Stimulated activated CD8-positive, alpha-beta memory T cell treated with anti-CD3 and anti-CD28 coated beads, Interleukin-12 subunit alpha, Interleukin-12 subunit beta, amount 100 ng/mL, for 1 hour (primary cell): ENCODE results near the gene SRL.
"Not testable (repeated sequence)": the region's sequence is repeated elsewhere in the genome, so short reads cannot be mapped to it uniquely, and the experiment has no call there.

Source experiments
- DNase-seq: peaks from one replicate; pipeline ENCODE4 v3.0.0-alpha.2; 2020; ENCODE audit warnings: low read depth

Gene SRL

GRCh38 chr16:4260360-4260759, 18.5 kb upstream of the SRL start:
- no peak for DNase-seq

- no peak for DNase-seq
Measured at GRCh38 chr16:4257646-4258556, 16.0 kb upstream of the SRL start.

- peak; percentile 99 for DNase-seq
Measured at GRCh38 chr16:4253394-4254150, 11.7 kb upstream of the SRL start.

- not testable (repeated sequence) for DNase-seq
Measured at GRCh38 chr16:4253012-4253393, 11.1 kb upstream of the SRL start.

- DNase-seq, result no peak
Measured at GRCh38 chr16:4249530-4250308, 7.8 kb upstream of the SRL start.

GRCh38 chr16:4247460-4247784, 5.5 kb upstream of the SRL start:
- DNase-seq, result no peak

- no peak for DNase-seq
Measured at GRCh38 chr16:4246777-4247459, 5.0 kb upstream of the SRL start.

- no peak for DNase-seq
Measured at GRCh38 chr16:4245077-4245791, 3.4 kb upstream of the SRL start.

- DNase-seq, result no peak
Measured at GRCh38 chr16:4244254-4245076, 2.6 kb upstream of the SRL start.

GRCh38 chr16:4241258-4241927, 487 bp downstream of the SRL start:
- no peak for DNase-seq

- DNase-seq, result no peak
Measured at GRCh38 chr16:4240624-4241023, 1.3 kb downstream of the SRL start.

GRCh38 chr16:4239682-4240175, 2.2 kb downstream of the SRL start:
- no peak for DNase-seq

GRCh38 chr16:4239020-4239419, 2.9 kb downstream of the SRL start:
- DNase-seq, result no peak

GRCh38 chr16:4233431-4233830, 8.4 kb downstream of the SRL start:
- no peak for DNase-seq

GRCh38 chr16:4232541-4233386, 9.1 kb downstream of the SRL start:
- no peak for DNase-seq

GRCh38 chr16:4231886-4232285, 10.0 kb downstream of the SRL start:
- DNase-seq, result no peak

GRCh38 chr16:4231367-4231766, 10.5 kb downstream of the SRL start:
- DNase-seq, result no peak

- no peak for DNase-seq
Measured at GRCh38 chr16:4227040-4227332, 14.9 kb downstream of the SRL start.
